K562 (cell line): ENCODE measurements around the gene CKS2. TPM values are rescaled to one million over a fixed set of nuclear protein-coding genes. Genes with fewer than 3 reads are reported as not detected.

Experiments used
- ATAC-seq: fragments of 200-7000 bp; cut with Tn5 transposase; 3 replicates; pipeline ENCODE4 v1.9.1; 2020; ENCODE audit warnings: moderate library complexity
- BruUV-seq: library from RNA; stranded (reverse); fragments of 400-500 nt; replicated peaks from 2 replicates; lab custom pipeline; 2021; lab: Mats Ljungman, UMichigan
- CTCF ChIA-PET: fragments of 300-600 bp; formaldehyde crosslinking; extraction: SDS; loops from one replicate; lab custom pipeline; 2021; ENCODE audit warnings: low intra/inter-chr PET ratio; lab: Yijun Ruan, JAX
- POLR2A ChIA-PET: fragments of 300-600, 350-650 bp; sonication (Branson Sonifier 250); formaldehyde crosslinking; extraction: SDS; loops from one replicate; lab custom pipeline; 2021; ENCODE audit warnings: antibody characterized with exemption, inconsistent platforms; lab: Yijun Ruan, JAX
- DNase-seq, 4 experiments: peaks; one replicate each; pipeline versions ENCODE4 v3.0.0 to v3.0.0-alpha.2; 2011 to 2018; ENCODE audit warnings: low spot score in 3 of 4, mixed read lengths in 3 of 4; ENCODE audit errors: extremely low read depth in 1 of 4
- FAIRE-seq: peaks from 2 replicates; lab custom pipeline; 2011; peaks lifted over from hg19 to GRCh38; lab: Jason Lieb, UNC
- H2AFZ ChIP-seq: 2 replicates; pipeline ENCODE4 v1.6.0; 2011; ENCODE audit warnings: low read depth, low read length, control low read depth, inconsistent platforms
- H3K27ac ChIP-seq: fragments of 200-600 bp; 3 replicates; pipeline ENCODE4 v1.8.0; 2011; ENCODE audit warnings: low read depth, mild to moderate bottlenecking, control low read depth, inconsistent platforms, low read length, moderate library complexity, mixed read lengths; ENCODE audit errors: extremely low read depth
- H3K27me3 ChIP-seq, 2 experiments: fragments of 300-600 bp in 1 of 2; 2 replicates in 1 of 2; 3 replicates in 1 of 2; pipeline versions ENCODE4 v1.6.0 to v1.8.0; 2011; ENCODE audit warnings: inconsistent platforms in 2 of 2, low read length in 2 of 2, mild to moderate bottlenecking in 1 of 2, mixed read lengths in 1 of 2, moderate library complexity in 1 of 2; ENCODE audit not compliant: control insufficient read depth in 2 of 2, insufficient read depth in 2 of 2
- H3K36me3 ChIP-seq: fragments of 300-600 bp; 3 replicates; pipeline ENCODE4 v1.8.0; 2011; ENCODE audit warnings: mild to moderate bottlenecking, low read length, inconsistent platforms; ENCODE audit not compliant: control insufficient read depth, insufficient read depth
- H3K4me1 ChIP-seq, 2 experiments: fragments of 200-600 bp in 1 of 2; replicated peaks in 1 of 2; 2 replicates in 1 of 2; 3 replicates in 1 of 2; pipeline versions ENCODE4 v1.5.1 to v1.8.0; 2011; ENCODE audit warnings: inconsistent platforms in 2 of 2, low read length in 2 of 2, mild to moderate bottlenecking in 1 of 2, mixed read lengths in 1 of 2, moderate library complexity in 1 of 2; ENCODE audit not compliant: control insufficient read depth in 2 of 2, insufficient read depth in 2 of 2
- H3K4me2 ChIP-seq: 2 replicates; pipeline ENCODE4 v1.6.1; 2011; ENCODE audit warnings: low read length, control low read depth, inconsistent platforms, mixed read lengths; ENCODE audit not compliant: insufficient read depth
- H3K4me3 ChIP-seq: fragments of 200-600 bp; sonication (generic), shearing (Covaris generic); 2 replicates; pipeline ENCODE4 v1.5.1; 2016; ENCODE audit warnings: control low read depth, inconsistent platforms
- H3K79me2 ChIP-seq: fragments of 200-600 bp; 3 replicates; pipeline ENCODE4 v1.8.0; 2011; ENCODE audit warnings: low read length, inconsistent platforms; ENCODE audit not compliant: control insufficient read depth, insufficient read depth
- H3K9ac ChIP-seq, 2 experiments: 2 replicates each; pipeline versions ENCODE4 v1.6.0 to v1.6.1; 2011; ENCODE audit warnings: low read depth in 2 of 2, low read length in 2 of 2, control low read depth in 1 of 2, inconsistent platforms in 1 of 2, mild to moderate bottlenecking in 1 of 2, mixed read lengths in 1 of 2; ENCODE audit not compliant: insufficient read depth in 1 of 2
- H3K9me1 ChIP-seq: one replicate; pipeline ENCODE4 v1.6.0; 2011; ENCODE audit warnings: inconsistent platforms, mild to moderate bottlenecking, low read length, moderate library complexity; ENCODE audit not compliant: control insufficient read depth, insufficient read depth
- H3K9me3 ChIP-seq: replicated peaks from 2 replicates; pipeline ENCODE4 v1.5.1; 2011; ENCODE audit warnings: low read depth, low read length, inconsistent platforms; ENCODE audit not compliant: control insufficient read depth, insufficient read depth
- H4K20me1 ChIP-seq: replicated peaks from 2 replicates; pipeline ENCODE4 v1.6.1; 2011; ENCODE audit warnings: low read length, inconsistent platforms, mixed read lengths; ENCODE audit not compliant: control insufficient read depth, insufficient read depth
- CBFA2T2 ChIP-seq: fragments of 450-650 bp; conservative IDR thresholded peaks from 2 replicates; pipeline ENCODE4 v1.6.1; 2017; ENCODE audit warnings: mild to moderate bottlenecking
- CEBPB ChIP-seq: fragments of 450-650 bp; IDR thresholded peaks from 2 replicates; pipeline ENCODE4 v1.6.1; 2016; ENCODE audit warnings: missing genetic modification characterization, missing compliant biosample characterization
- SREBF2 ChIP-seq: sonication (generic); formaldehyde crosslinking; IDR thresholded peaks from 2 replicates; pipeline ENCODE4 v1.4.0; 2020; ENCODE audit warnings: mild to moderate bottlenecking, missing genetic modification reagents
- TBL1XR1 ChIP-seq, 2 experiments: IDR thresholded peaks; 2 replicates each; pipeline ENCODE4 v1.6.1; 2012; ENCODE audit warnings: improper control_type of control experiment in 2 of 2, low read length in 2 of 2, mild to moderate bottlenecking in 1 of 2
- XRCC5 ChIP-seq: fragments of 200-400 bp; formaldehyde crosslinking; IDR thresholded peaks from 2 replicates; pipeline ENCODE4 v1.6.1; 2017; ENCODE audit warnings: low read depth, mild to moderate bottlenecking, low read length
- ZFP36 ChIP-seq: fragments of 150-350 bp; IDR thresholded peaks from 2 replicates; pipeline ENCODE4 v1.6.1; 2018; ENCODE audit warnings: low read length, low read depth; ENCODE audit not compliant: partially characterized antibody
- ZHX1 ChIP-seq: fragments of 150-350 bp; conservative IDR thresholded peaks from 2 replicates; pipeline ENCODE4 v1.6.1; 2014; ENCODE audit warnings: low read length
- ZNF75A ChIP-seq: fragments of 450-650 bp; formaldehyde crosslinking; IDR thresholded peaks from 2 replicates; pipeline ENCODE4 v1.4.0; 2020; ENCODE audit warnings: mild to moderate bottlenecking
- WGBS: fragments of 100-300 bp; shearing (Covaris generic); methylation state at CpG from one replicate; pipeline ENCODE4 v1.1.6; 2016; ENCODE audit warnings: low coverage, mixed read lengths; ENCODE audit not compliant: insufficient coverage; ENCODE audit errors: missing lambda C conversion rate; 5-methylcytosine and 5-hydroxymethylcytosine counted together
- in situ Hi-C: fragments of 300-500 bp; cut with MboI; formaldehyde crosslinking; loops from 4 replicates; pipeline ENCODE4 v1.15.0; 2018; ENCODE audit warnings: inconsistent platforms, mixed read lengths
- intact Hi-C: fragments of 100-400 bp; cut with micrococcal nuclease; formaldehyde crosslinking; loops from 2 replicates; pipeline ENCODE4 v1.14.2; 2022
- polyA plus RNA-seq, 8 experiments: library from polyadenylated mRNA; depleted of rRNA in 4 of 8; stranded (reverse) in 5 of 8; unstranded in 3 of 8; fragments of >200 nt; fragmentation: Nextera tagmentation in 2 of 8; fragmentation: Illumina TruSeq in 1 of 8; extraction: Ambion mirVana in 2 of 8; extraction: Trizol in 1 of 8; gene quantifications; 2 replicates each; pipeline versions ENCODE4 v1.2.1 to v1.2.3, GENCODE V29; 2011 to 2014; ENCODE audit warnings: inconsistent platforms in 1 of 8, missing spikeins in 1 of 8
- total RNA-seq, 7 experiments: library from RNA; depleted of rRNA in 6 of 7; stranded (reverse); fragments of >200 nt in 6 of 7; fragmentation: Illumina TruSeq in 2 of 7; extraction: Trizol in 2 of 7; gene quantifications; 2 replicates each; pipeline versions ENCODE4 v1.2.1 to v1.2.3, GENCODE V29; 2011 to 2021; ENCODE audit warnings: low replicate concordance in 1 of 7
- TF ChIP-seq, protein P1 (sequence below): IDR thresholded peaks from 2 replicates; pipeline ENCODE4 v1.6.1; 2012; ENCODE audit warnings: low read depth, low read length, improper control_type of control experiment, borderline replicate concordance

CKS2 gene
- total and polyA plus RNA-seq, 9 of the 15 experiments (the other 6 are each of a cell fraction or from before 2014, with no cell fraction given): 123 to 941 (median 321) TPM

GRCh38 chr9:89318123-89319014 lies 7.4 kb downstream of the CKS2 start, which contains the start of gene SECISBP2 (continued):
- TF ChIP-seq XRCC5: no peak; the same call in 1 of the 2 replicates

DNA sequence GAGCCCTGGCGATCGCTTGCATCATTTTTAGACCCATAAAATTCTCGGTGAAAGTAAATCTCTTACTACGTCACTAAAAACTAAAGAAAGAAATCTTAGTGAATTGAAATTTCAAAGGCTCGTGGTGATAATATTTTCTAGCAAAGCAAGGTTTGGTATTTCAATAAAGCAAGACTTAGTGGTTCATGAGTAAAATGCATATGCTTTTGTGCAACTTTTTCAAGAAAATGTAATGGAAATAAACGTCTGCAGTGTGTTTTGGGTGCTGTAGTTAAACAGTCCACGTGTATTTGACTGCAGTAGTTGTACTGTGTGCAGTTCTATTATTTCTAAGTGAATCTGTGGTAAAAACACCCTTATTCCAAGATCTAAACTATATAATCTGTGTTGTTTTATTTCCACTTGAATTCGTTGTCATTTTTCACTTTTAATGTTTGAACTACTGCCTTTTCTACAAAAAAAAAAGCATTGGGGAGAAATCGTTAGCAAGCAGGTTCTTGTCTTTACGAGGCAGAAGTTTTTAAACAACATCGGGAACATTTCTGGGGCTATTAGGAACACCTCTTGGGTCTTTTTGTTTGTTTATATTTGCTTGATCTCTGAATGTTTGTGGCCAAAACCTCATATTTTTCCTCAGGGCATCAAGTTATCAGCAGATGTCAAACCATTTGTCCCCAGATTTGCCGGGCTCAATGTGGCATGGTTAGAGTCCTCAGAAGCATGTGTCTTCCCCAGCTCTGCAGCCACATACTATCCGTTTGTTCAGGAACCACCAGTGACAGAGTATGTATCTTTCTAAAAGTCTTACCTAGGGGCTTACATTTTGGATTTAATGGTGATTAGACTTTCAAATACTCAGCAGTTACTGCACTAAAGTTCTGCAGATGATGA lies 8.3 kb downstream of the CKS2 start:
- Histone ChIP-seq H3K4me2 (peak overlapping the region; percentile 85), H3K4me1 (peaks cover 12 to 23% of the 10 kb centered on the region in 2 experiments), H2AFZ (peak overlapping the region; percentile 68), H3K9me3 (no peaks in the 10 kb centered on the region), H3K9ac (peak overlapping the region; percentile 75 to 96; a peak in 3 of 4 replicates), H4K20me1 (peaks cover 7% of the 10 kb centered on the region), H3K27ac (peak overlapping the region; percentile 96), H3K79me2 (peaks cover 86% of the 10 kb centered on the region), H3K9me1 (peaks cover 4% of the 10 kb centered on the region), H3K27me3 (no peaks in the 10 kb centered on the region), H3K36me3 (peaks cover 49% of the 10 kb centered on the region), H3K4me3 (peak overlapping the region; percentile 68)
- intact Hi-C loops: no loop called here
- ChIA-PET POLR2A (interaction anchor here (0.6 to 1.0 kb wide), 3 partner anchors 9 to 18 kb away, joined by 3 to 5 read pairs (median 3); no protein-coding TSS in a partner anchor), CTCF (no interaction called here)
- TSS peak; percentile 3 for BruUV-seq
- FAIRE-seq (no peak), DNase-seq (no peak), ATAC-seq (no peak; the same call in 2 of the 3 replicates)
- in situ Hi-C loops: no loop called here
- WGBS: 2% methylated on average over 13 of the region's 13 CpGs
- no peak for TF ChIP-seq ZNF75A (CRISPR knock-in tag)
- TF ChIP-seq CBFA2T2: no peak
- no peak for TF ChIP-seq TBL1XR1 (IDR thresholded peaks at IDR 0.05; ENCODE audit: low read length in 2 of 2)
- no peak for TF ChIP-seq SREBF2 (CRISPR knock-in tag)
- TF ChIP-seq CEBPB (tag): peak; percentile 89
- TF ChIP-seq, protein P1, sequence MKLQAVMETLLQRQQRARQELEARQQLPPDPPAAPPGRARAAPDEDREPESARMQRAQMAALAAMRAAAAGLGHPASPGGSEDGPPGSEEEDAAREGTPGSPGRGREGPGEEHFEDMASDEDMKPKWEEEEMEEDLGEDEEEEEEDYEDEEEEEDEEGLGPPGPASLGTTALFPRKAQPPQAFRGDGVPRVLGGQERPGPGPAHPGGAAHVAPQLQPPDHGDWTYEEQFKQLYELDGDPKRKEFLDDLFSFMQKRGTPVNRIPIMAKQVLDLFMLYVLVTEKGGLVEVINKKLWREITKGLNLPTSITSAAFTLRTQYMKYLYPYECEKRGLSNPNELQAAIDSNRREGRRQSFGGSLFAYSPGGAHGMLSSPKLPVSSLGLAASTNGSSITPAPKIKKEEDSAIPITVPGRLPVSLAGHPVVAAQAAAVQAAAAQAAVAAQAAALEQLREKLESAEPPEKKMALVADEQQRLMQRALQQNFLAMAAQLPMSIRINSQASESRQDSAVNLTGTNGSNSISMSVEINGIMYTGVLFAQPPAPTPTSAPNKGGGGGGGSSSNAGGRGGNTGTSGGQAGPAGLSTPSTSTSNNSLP: 0 out of 2 replicates have a peak, but pooled peaks have one; percentile 43
- TF ChIP-seq ZHX1: no peak
- no peak for TF ChIP-seq ZFP36
